HS-5 (cell line): ENCODE measurements around the gene CPSF7.
"Not testable (repeated sequence)": the region's sequence is repeated elsewhere in the genome, so short reads cannot be mapped to it uniquely, and the experiment has no call there.

Experiments
- DNase-seq: peaks from one replicate; pipeline ENCODE4 v3.0.0-alpha.2; 2012; ENCODE audit warnings: low read depth

CPSF7 gene

GRCh38 chr11:61437496-61437895 is 7.7 kb upstream of the CPSF7 start:
- no peak for DNase-seq

GRCh38 chr11:61430839-61431238 is 1.1 kb upstream of the CPSF7 start:
- not testable (repeated sequence) for DNase-seq

GRCh38 chr11:61429346-61429690 is 457 bp downstream of the CPSF7 start:
- peak; percentile 20 for DNase-seq

GRCh38 chr11:61425367-61426131 is 4.2 kb downstream of the CPSF7 start:
- DNase-seq: no peak

GRCh38 chr11:61422226-61422625 is 7.5 kb downstream of the CPSF7 start:
- DNase-seq: no peak

- DNase-seq: no peak
These were observed 11.6 kb downstream of the CPSF7 start for GRCh38 chr11:61418136-61418535.

GRCh38 chr11:61417670-61418069 is 12.1 kb downstream of the CPSF7 start:
- no peak for DNase-seq

GRCh38 chr11:61416941-61417340 is 12.8 kb downstream of the CPSF7 start:
- no peak for DNase-seq

- DNase-seq: no peak
These were observed 14.4 kb downstream of the CPSF7 start for GRCh38 chr11:61415381-61415780.

GRCh38 chr11:61414547-61414946 is 15.2 kb downstream of the CPSF7 start:
- DNase-seq: no peak

GRCh38 chr11:61413496-61413895 is 16.3 kb downstream of the CPSF7 start:
- DNase-seq: no peak

- DNase-seq: no peak
These were observed 18.2 kb downstream of the CPSF7 start for GRCh38 chr11:61411589-61411988.

- no peak for DNase-seq
These were observed 22.6 kb downstream of the CPSF7 start for GRCh38 chr11:61406991-61407728.

GRCh38 chr11:61406067-61406466 is 23.7 kb downstream of the CPSF7 start:
- no peak for DNase-seq

GRCh38 chr11:61404641-61405040 is 25.1 kb downstream of the CPSF7 start:
- DNase-seq: no peak

GRCh38 chr11:61404103-61404502 is 25.7 kb downstream of the CPSF7 start:
- no peak for DNase-seq

GRCh38 chr11:61403658-61404057 is 26.1 kb downstream of the CPSF7 start:
- no peak for DNase-seq

- no peak for DNase-seq
These were observed 28.2 kb downstream of the CPSF7 start for GRCh38 chr11:61401573-61401972.

- DNase-seq: no peak
These were observed 28.6 kb downstream of the CPSF7 start for GRCh38 chr11:61401173-61401572.

- DNase-seq: no peak
These were observed 36.7 kb downstream of the CPSF7 start for GRCh38 chr11:61392981-61393595.

- DNase-seq: no peak
These were observed 39.6 kb downstream of the CPSF7 start for GRCh38 chr11:61390161-61390560.

- no peak for DNase-seq
These were observed 45.2 kb downstream of the CPSF7 start for GRCh38 chr11:61384271-61385242.
